Stimulated activated memory B cell treated with anti-CD40 and anti-IgM and Interleukin-4, amounts not matched to agents 10 μg/mL and 1 μg/mL and 100 μg/mL, for 72 hours (primary cell): ENCODE measurements around the gene CRIP2.

Source experiments
- ATAC-seq: fragments of 150-1000 bp; cut with Tn5 transposase; 2 replicates; pipeline ENCODE4 v1.10.0; 2021
- H3K27ac Mint-ChIP-seq: one replicate; pipeline ENCODE4 v1.8.0; 2022; ENCODE audit warnings: mild to moderate bottlenecking, mixed read lengths
- H3K27me3 Mint-ChIP-seq: one replicate; pipeline ENCODE4 v1.8.0; 2022; ENCODE audit warnings: mixed read lengths
- H3K36me3 Mint-ChIP-seq: one replicate; pipeline ENCODE4 v1.8.0; 2022; ENCODE audit warnings: mixed read lengths
- H3K4me1 Mint-ChIP-seq: one replicate; pipeline ENCODE4 v1.8.0; 2022; ENCODE audit warnings: mixed read lengths
- H3K4me3 Mint-ChIP-seq: one replicate; pipeline ENCODE4 v1.8.0; 2022; ENCODE audit warnings: mild to moderate bottlenecking, moderate library complexity, mixed read lengths
- H3K9me3 Mint-ChIP-seq: one replicate; pipeline ENCODE4 v1.8.0; 2022; ENCODE audit warnings: mixed read lengths

CRIP2 gene

GRCh38 chr14:105450864-105451720 lies 23.5 kb upstream of the CRIP2 start:
- ATAC-seq, result no peak
- peaks cover 40% of the 10 kb centered on the region for H3K36me3 Mint-ChIP-seq
- no peak overlapping the region for H3K27ac Mint-ChIP-seq
- H3K4me1 Mint-ChIP-seq, result peaks cover 24% of the 10 kb centered on the region
- H3K9me3 Mint-ChIP-seq, result no peaks in the 10 kb centered on the region
- no peaks in the 10 kb centered on the region for H3K27me3 Mint-ChIP-seq
- H3K4me3 Mint-ChIP-seq, result no peak overlapping the region

GRCh38 chr14:105452963-105453362 lies 21.7 kb upstream of the CRIP2 start:
- peaks cover 40% of the 10 kb centered on the region for H3K36me3 Mint-ChIP-seq
- H3K4me3 Mint-ChIP-seq, result no peak overlapping the region
- no peaks in the 10 kb centered on the region for H3K9me3 Mint-ChIP-seq
- H3K4me1 Mint-ChIP-seq, result peaks cover 21% of the 10 kb centered on the region
- no peak overlapping the region for H3K27ac Mint-ChIP-seq
- ATAC-seq, result no peak
- no peaks in the 10 kb centered on the region for H3K27me3 Mint-ChIP-seq

GRCh38 chr14:105453847-105454246 lies 20.8 kb upstream of the CRIP2 start:
- no peaks in the 10 kb centered on the region for H3K9me3 Mint-ChIP-seq
- H3K4me1 Mint-ChIP-seq, result peaks cover 14% of the 10 kb centered on the region
- no peaks in the 10 kb centered on the region for H3K27me3 Mint-ChIP-seq
- no peak overlapping the region for H3K4me3 Mint-ChIP-seq
- ATAC-seq, result no peak
- no peak overlapping the region for H3K27ac Mint-ChIP-seq
- peaks cover 40% of the 10 kb centered on the region for H3K36me3 Mint-ChIP-seq

GRCh38 chr14:105455086-105455640 lies 19.5 kb upstream of the CRIP2 start:
- no peaks in the 10 kb centered on the region for H3K27me3 Mint-ChIP-seq
- H3K9me3 Mint-ChIP-seq, result no peaks in the 10 kb centered on the region
- no peak for ATAC-seq
- peaks cover 39% of the 10 kb centered on the region for H3K36me3 Mint-ChIP-seq
- no peak overlapping the region for H3K27ac Mint-ChIP-seq
- peaks cover 14% of the 10 kb centered on the region for H3K4me1 Mint-ChIP-seq
- H3K4me3 Mint-ChIP-seq, result no peak overlapping the region

- H3K4me3 Mint-ChIP-seq, result no peak overlapping the region
- no peak overlapping the region for H3K27ac Mint-ChIP-seq
- ATAC-seq, result no peak
- no peaks in the 10 kb centered on the region for H3K9me3 Mint-ChIP-seq
- peaks cover 14% of the 10 kb centered on the region for H3K4me1 Mint-ChIP-seq
- H3K27me3 Mint-ChIP-seq, result no peaks in the 10 kb centered on the region
- peaks cover 41% of the 10 kb centered on the region for H3K36me3 Mint-ChIP-seq
Measured at GRCh38 chr14:105455766-105456660, 18.6 kb upstream of the CRIP2 start.

- Mint-ChIP-seq H3K9me3 (no peaks in the 10 kb centered on the region), H3K4me1 (peaks cover 14% of the 10 kb centered on the region), H3K4me3 (no peak overlapping the region), H3K27ac (no peak overlapping the region), H3K36me3 (peaks cover 46% of the 10 kb centered on the region), H3K27me3 (no peaks in the 10 kb centered on the region)
- ATAC-seq, result no peak
Measured at GRCh38 chr14:105456736-105457617, 17.6 kb upstream of the CRIP2 start.

- Mint-ChIP-seq H3K4me3 (no peak overlapping the region), H3K27ac (no peak overlapping the region), H3K36me3 (peaks cover 38% of the 10 kb centered on the region), H3K4me1 (peaks cover 14% of the 10 kb centered on the region), H3K9me3 (no peaks in the 10 kb centered on the region), H3K27me3 (no peaks in the 10 kb centered on the region)
- no peak for ATAC-seq
Measured at GRCh38 chr14:105458010-105458409, 16.6 kb upstream of the CRIP2 start.

- Mint-ChIP-seq H3K27me3 (no peaks in the 10 kb centered on the region), H3K27ac (no peak overlapping the region), H3K4me1 (peaks cover 14% of the 10 kb centered on the region), H3K4me3 (no peak overlapping the region), H3K9me3 (no peaks in the 10 kb centered on the region), H3K36me3 (peaks cover 39% of the 10 kb centered on the region)
- ATAC-seq, result no peak
Measured at GRCh38 chr14:105458571-105458970, 16.1 kb upstream of the CRIP2 start.

GRCh38 chr14:105460116-105460515 lies 14.5 kb upstream of the CRIP2 start:
- Mint-ChIP-seq H3K4me1 (peaks cover 7% of the 10 kb centered on the region), H3K27me3 (no peaks in the 10 kb centered on the region), H3K9me3 (no peaks in the 10 kb centered on the region), H3K27ac (no peak overlapping the region), H3K36me3 (peaks cover 32% of the 10 kb centered on the region), H3K4me3 (no peak overlapping the region)
- no peak for ATAC-seq

- Mint-ChIP-seq H3K36me3 (peaks cover 32% of the 10 kb centered on the region), H3K9me3 (no peaks in the 10 kb centered on the region), H3K4me1 (peaks cover 2% of the 10 kb centered on the region), H3K4me3 (no peak overlapping the region), H3K27me3 (no peaks in the 10 kb centered on the region), H3K27ac (no peak overlapping the region)
- no peak for ATAC-seq
Measured at GRCh38 chr14:105460616-105461015, 14.0 kb upstream of the CRIP2 start.

GRCh38 chr14:105461903-105462302 lies 12.7 kb upstream of the CRIP2 start:
- H3K4me3 Mint-ChIP-seq, result no peak overlapping the region
- H3K9me3 Mint-ChIP-seq, result no peaks in the 10 kb centered on the region
- no peaks in the 10 kb centered on the region for H3K4me1 Mint-ChIP-seq
- no peaks in the 10 kb centered on the region for H3K27me3 Mint-ChIP-seq
- no peak overlapping the region for H3K27ac Mint-ChIP-seq
- H3K36me3 Mint-ChIP-seq, result peaks cover 30% of the 10 kb centered on the region
- no peak for ATAC-seq

GRCh38 chr14:105464501-105464900 lies 10.1 kb upstream of the CRIP2 start:
- Mint-ChIP-seq H3K36me3 (peaks cover 30% of the 10 kb centered on the region), H3K4me1 (no peaks in the 10 kb centered on the region), H3K9me3 (no peaks in the 10 kb centered on the region), H3K27me3 (no peaks in the 10 kb centered on the region), H3K4me3 (no peak overlapping the region), H3K27ac (no peak overlapping the region)
- ATAC-seq, result no peak

GRCh38 chr14:105465209-105466031 lies 9.2 kb upstream of the CRIP2 start:
- no peak for ATAC-seq
- no peak overlapping the region for H3K4me3 Mint-ChIP-seq
- H3K27me3 Mint-ChIP-seq, result no peaks in the 10 kb centered on the region
- H3K27ac Mint-ChIP-seq, result no peak overlapping the region
- no peaks in the 10 kb centered on the region for H3K9me3 Mint-ChIP-seq
- H3K36me3 Mint-ChIP-seq, result peaks cover 28% of the 10 kb centered on the region
- no peaks in the 10 kb centered on the region for H3K4me1 Mint-ChIP-seq
